ENCODE measurements around the gene BMP6. TPM values are rescaled to one million over a fixed set of nuclear protein-coding genes. Genes with fewer than 3 reads are reported as not detected.

BMP6 gene
- total RNA-seq, 1 experiment from 2014 or later = 1.6 TPM

- Histone ChIP-seq H3K9me3 (ENCODE audit: control insufficient read depth in 1 of 2, insufficient read depth in 1 of 2, low read depth in 1 of 2, low read length in 2 of 2) (no peaks in the 10 kb centered on the region), H3K9me2 (ENCODE audit: insufficient read depth) (no peaks in the 10 kb centered on the region), H3K27ac (ENCODE audit: low read depth, low read length) (no peak overlapping the region), H3K4me3 (replicated peaks in 1 of 2; ENCODE audit: low read depth in 1 of 2, low read length in 2 of 2) (no peak overlapping the region), H3K36me3 (ENCODE audit: control insufficient read depth in 1 of 2, insufficient read depth in 2 of 2, low read length in 2 of 2) (no peaks in the 10 kb centered on the region), H3K9ac (ENCODE audit: low read length) (no peak overlapping the region), H3K27me3 (ENCODE audit: insufficient read depth, low read length) (no peaks in the 10 kb centered on the region), H2AFZ (ENCODE audit: low read depth, low read length, poor library complexity, severe bottlenecking) (no peak overlapping the region), H4K20me1 (ENCODE audit: insufficient read depth) (no peaks in the 10 kb centered on the region), H3K4me1 (ENCODE audit: control insufficient read depth in 1 of 2, insufficient read depth in 2 of 2, low read length in 2 of 2) (no peaks in the 10 kb centered on the region), H3K79me2 (ENCODE audit: insufficient read depth, low read length) (no peaks in the 10 kb centered on the region), H3K4me2 (ENCODE audit: low read length) (no peak overlapping the region)
- POLR2A ChIA-PET = no interaction called here
- CTCF ChIA-PET = no interaction called here
- no peak for ATAC-seq
- no TSS peak for BruUV-seq (replicated peaks)
- intact Hi-C loops (cut with micrococcal nuclease) = no loop called here
- RAD21 ChIA-PET (ENCODE audit: low non-redundant PET in 1 of 2, low total read pairs in 2 of 2, uncharacterized antibody in 2 of 2, unreplicated experiment in 2 of 2) = no interaction called here
- no peak for DNase-seq (ENCODE audit: low read depth, low spot score)
- no peak for TF ChIP-seq EZH2phosphoT487 (IDR thresholded peaks at IDR 0.05; ENCODE audit: borderline replicate concordance)
- TF ChIP-seq SRF (IDR thresholded peaks at IDR 0.05; ENCODE audit: low read depth) = no peak
- no peak for TF ChIP-seq REST (IDR thresholded peaks at IDR 0.05; ENCODE audit: low read depth)
- no peak for TF ChIP-seq MAX (IDR thresholded peaks at IDR 0.05)
- no peak for TF ChIP-seq POLR2AphosphoS5 (IDR thresholded peaks at IDR 0.05; ENCODE audit: low read depth, low read length)
Observed at GRCh38 chr6:7859591-7859990, 133.7 kb downstream of the BMP6 start.

- Histone ChIP-seq H3K4me1 (ENCODE audit: control insufficient read depth in 1 of 2, insufficient read depth in 2 of 2, low read length in 2 of 2) (no peaks in the 10 kb centered on the region), H3K9me3 (ENCODE audit: control insufficient read depth in 1 of 2, insufficient read depth in 1 of 2, low read depth in 1 of 2, low read length in 2 of 2) (no peaks in the 10 kb centered on the region), H4K20me1 (ENCODE audit: insufficient read depth) (no peaks in the 10 kb centered on the region), H3K9ac (ENCODE audit: low read length) (no peak overlapping the region), H2AFZ (ENCODE audit: low read depth, low read length, poor library complexity, severe bottlenecking) (no peak overlapping the region), H3K9me2 (ENCODE audit: insufficient read depth) (no peaks in the 10 kb centered on the region), H3K36me3 (ENCODE audit: control insufficient read depth in 1 of 2, insufficient read depth in 2 of 2, low read length in 2 of 2) (no peaks in the 10 kb centered on the region), H3K4me3 (replicated peaks in 1 of 2; ENCODE audit: low read depth in 1 of 2, low read length in 2 of 2) (no peak overlapping the region), H3K27me3 (ENCODE audit: insufficient read depth, low read length) (no peaks in the 10 kb centered on the region), H3K4me2 (ENCODE audit: low read length) (no peak overlapping the region), H3K79me2 (ENCODE audit: insufficient read depth, low read length) (no peaks in the 10 kb centered on the region), H3K27ac (ENCODE audit: low read depth, low read length) (no peak overlapping the region)
- ATAC-seq (no peak), DNase-seq (ENCODE audit: low read depth, low spot score) (no peak)
- no peak for TF ChIP-seq MAX (IDR thresholded peaks at IDR 0.05)
- TF ChIP-seq RAD21 (IDR thresholded peaks at IDR 0.05; ENCODE audit: low read depth) = no peak
- no peak for TF ChIP-seq POLR2A (IDR thresholded peaks at IDR 0.05; ENCODE audit: borderline replicate concordance, extremely low read depth, insufficient read depth, insufficient read length)
- no peak for TF ChIP-seq ELF1 (IDR thresholded peaks at IDR 0.05; ENCODE audit: borderline replicate concordance, low read depth)
- TF ChIP-seq JUND (IDR thresholded peaks at IDR 0.05) = no peak
- intact Hi-C loops (cut with micrococcal nuclease) = no loop called here
- ChIA-PET CTCF (no interaction called here), RAD21 (ENCODE audit: low non-redundant PET in 1 of 2, low total read pairs in 2 of 2, uncharacterized antibody in 2 of 2, unreplicated experiment in 2 of 2) (no interaction called here), POLR2A (no interaction called here)
- BruUV-seq (replicated peaks) = no TSS peak
Observed at GRCh38 chr6:7865781-7866180, 139.9 kb downstream of the BMP6 start.

Measured in HCT116 (cell line).